Esophagus muscularis mucosa (tissue), 2 donors: ENCODE results near the gene ASF1B.

Source experiments
- POLR2A ChIP-seq: fragments of 450-650 bp; IDR thresholded peaks from one replicate; pipeline ENCODE4 v1.6.1; 2017; ENCODE audit warnings: antibody characterized with exemption, moderate library complexity, mild to moderate bottlenecking, low read depth
- POLR2AphosphoS5 ChIP-seq, 2 donors: sonication (generic); formaldehyde crosslinking; IDR thresholded peaks; one replicate each; pipeline ENCODE4 v1.6.1; 2017; ENCODE audit warnings: antibody characterized with exemption in 2 of 2

GRCh38 chr19:14072535-14073260 is 63.7 kb downstream of the ASF1B start, which contains the start of gene MISP3:
- TF ChIP-seq POLR2AphosphoS5 (IDR thresholded peaks at IDR 0.05) = no peak
- TF ChIP-seq POLR2A = no peak
